GM18907 (cell line): Measurements from ENCODE around the gene GKN2.
"Not testable (repeated sequence)": the region's sequence is repeated elsewhere in the genome, so short reads cannot be mapped to it uniquely, and the experiment has no call there.

Source experiments
- ATAC-seq: cut with Tn5 transposase; IDR thresholded peaks from one replicate; pipeline ENCODE4 v1.9.1; 2021; ENCODE audit warnings: mild to moderate bottlenecking, moderate library complexity; ENCODE audit not compliant: unreplicated experiment

GKN2 gene

GRCh38 chr2:68964282-68964681, 11.6 kb upstream of the GKN2 start:
- ATAC-seq, result no peak

DNA sequence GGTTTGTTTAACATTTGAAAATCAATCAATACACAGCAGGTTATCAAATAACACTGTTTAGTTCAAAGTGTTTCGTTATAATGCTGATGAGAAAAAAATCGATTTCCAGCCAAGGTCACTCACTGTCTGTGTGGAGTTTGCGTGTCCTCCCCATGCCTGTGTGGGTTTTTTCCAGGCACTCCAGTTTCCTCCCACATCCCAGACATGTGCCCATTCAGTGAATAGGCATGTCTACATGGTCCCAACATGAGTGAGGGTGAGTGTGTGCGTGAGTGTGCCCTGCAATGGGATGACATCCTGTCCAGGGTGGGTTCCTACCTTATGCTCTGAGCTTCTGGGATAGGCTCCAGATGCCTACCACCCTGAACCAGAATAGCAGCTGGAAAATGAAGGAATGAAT, 8.7 kb upstream of the GKN2 start:
- no peak for ATAC-seq

- no peak for ATAC-seq
Observed at GRCh38 chr2:68959001-68959400, 6.3 kb upstream of the GKN2 start.

- not testable (repeated sequence) for ATAC-seq
Observed at GRCh38 chr2:68955432-68955831, 2.7 kb upstream of the GKN2 start.

- ATAC-seq, result no peak
Observed at GRCh38 chr2:68951899-68952298, 794 bp downstream of the GKN2 start.

DNA sequence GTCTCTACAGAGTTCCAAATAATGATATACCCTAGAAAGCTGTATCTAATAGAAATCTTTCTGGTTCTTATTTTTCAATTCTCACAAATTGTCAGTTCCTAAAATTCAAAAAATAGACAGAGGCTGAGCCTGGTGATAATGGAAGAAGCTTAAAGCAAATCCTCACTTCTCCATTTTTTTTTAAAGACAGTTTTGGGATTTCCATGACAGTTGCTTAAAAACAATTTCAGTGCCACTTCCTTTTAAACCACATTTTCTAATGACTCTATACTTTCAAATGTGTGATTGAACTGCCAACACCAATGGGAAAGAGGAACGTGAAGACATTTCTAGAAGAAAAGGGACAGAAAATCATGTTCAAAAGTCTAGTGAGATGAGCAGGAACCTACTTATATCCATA, 4.0 kb downstream of the GKN2 start:
- no peak for ATAC-seq

DNA sequence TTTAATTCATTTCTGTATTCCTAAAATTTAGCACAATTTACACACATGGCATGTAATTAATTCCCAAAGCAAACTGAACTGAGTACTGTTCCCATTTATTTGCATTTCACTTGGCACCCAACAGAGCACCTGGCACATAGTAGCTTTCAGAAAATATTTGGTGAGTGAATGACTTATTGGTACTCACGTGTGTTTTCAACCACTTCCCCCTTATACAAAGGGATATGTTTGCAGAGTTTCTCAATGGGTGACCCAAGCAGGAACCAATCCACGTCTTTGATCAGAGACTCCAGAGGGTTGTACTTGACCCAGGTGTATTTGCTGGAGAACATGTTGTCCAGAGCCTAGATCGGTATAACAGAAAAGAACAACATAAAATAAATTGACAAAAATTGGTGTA, 6.6 kb downstream of the GKN2 start:
- no peak for ATAC-seq

- no peak for ATAC-seq
Observed at GRCh38 chr2:68943581-68944568, 8.8 kb downstream of the GKN2 start.

- no peak for ATAC-seq
Observed at GRCh38 chr2:68942827-68943226, 9.9 kb downstream of the GKN2 start.

GRCh38 chr2:68940369-68940768, 12.3 kb downstream of the GKN2 start:
- ATAC-seq, result no peak

GRCh38 chr2:68939962-68940361, 12.7 kb downstream of the GKN2 start:
- ATAC-seq, result no peak

- ATAC-seq, result no peak
Observed at GRCh38 chr2:68938938-68939337, 13.8 kb downstream of the GKN2 start.

DNA sequence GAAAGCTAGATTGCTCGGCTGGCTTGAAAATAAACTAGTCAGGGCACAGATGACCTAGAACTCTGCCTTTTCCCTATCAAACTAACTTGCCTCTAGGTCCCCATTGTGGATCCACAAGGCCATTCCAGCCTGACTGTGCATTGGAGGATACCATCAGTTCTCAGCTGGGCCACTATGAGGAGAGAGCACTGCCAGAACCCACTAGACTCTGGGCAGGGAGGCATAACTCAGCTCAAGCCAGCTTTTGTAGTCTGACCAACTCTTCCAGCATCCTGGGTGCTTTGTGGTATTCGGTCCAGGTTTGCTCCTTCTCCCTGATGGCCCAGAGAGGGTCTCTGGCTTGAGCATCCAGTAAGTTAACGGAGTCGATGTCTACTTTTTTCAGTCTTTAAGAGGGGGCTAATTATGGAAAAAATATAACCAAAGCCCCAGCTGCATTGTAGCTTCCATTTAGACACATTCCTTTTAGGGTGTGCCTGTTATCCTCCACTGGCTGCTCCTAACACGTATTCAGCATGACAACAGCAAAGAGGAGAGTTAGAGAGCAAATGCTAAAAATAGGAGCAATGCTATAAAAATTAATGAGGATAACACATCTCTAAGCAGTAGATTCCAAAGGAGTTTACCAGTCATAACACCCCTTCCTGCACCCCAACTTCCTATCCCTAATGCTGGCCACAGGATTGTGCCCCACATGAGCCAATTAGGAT, 15.2 kb downstream of the GKN2 start:
- no peak for ATAC-seq

- no peak for ATAC-seq
Observed at GRCh38 chr2:68936889-68937288, 15.8 kb downstream of the GKN2 start.

DNA sequence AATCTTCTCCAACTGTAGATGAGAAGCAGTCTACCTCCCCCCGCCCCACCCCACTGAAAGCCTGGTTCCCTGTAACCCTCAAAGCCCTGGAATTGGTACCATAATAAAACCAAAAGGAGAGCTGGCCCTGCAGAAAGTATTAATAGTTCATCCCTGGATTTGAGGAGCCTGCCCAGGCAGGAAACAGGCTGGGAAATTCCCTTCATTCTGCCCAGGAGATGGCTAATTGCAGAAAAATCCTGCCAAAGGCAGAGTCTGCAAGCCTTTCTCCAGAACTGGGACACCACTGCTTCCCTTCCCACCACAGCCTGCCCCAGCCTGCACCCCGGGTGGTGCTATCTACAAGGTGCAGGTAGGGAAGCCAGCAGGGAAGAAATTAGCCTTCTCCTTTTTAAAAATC, 16.3 kb downstream of the GKN2 start:
- ATAC-seq, result no peak

DNA sequence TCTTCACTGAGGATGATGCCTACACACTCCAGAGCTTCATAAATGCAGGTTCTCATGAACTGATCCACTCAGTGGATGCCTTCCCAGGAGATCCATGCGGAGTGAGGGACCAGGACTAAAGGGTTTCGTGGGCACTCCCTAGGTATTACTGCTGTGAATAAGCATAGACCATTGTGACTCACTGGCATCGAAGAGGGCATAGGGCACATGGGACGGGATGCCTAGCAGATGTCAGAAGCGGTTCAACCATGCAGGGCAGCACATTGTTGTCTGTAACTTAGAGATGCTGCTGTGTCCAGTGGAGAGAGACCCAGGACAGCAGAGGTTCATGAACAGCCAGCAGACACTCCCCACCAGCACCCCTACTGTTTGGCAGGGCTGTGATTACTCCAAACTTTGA, 17.2 kb downstream of the GKN2 start:
- no peak for ATAC-seq

GRCh38 chr2:68934021-68934420, 18.7 kb downstream of the GKN2 start:
- ATAC-seq, result no peak

GRCh38 chr2:68932402-68932801, 20.3 kb downstream of the GKN2 start:
- no peak for ATAC-seq

DNA sequence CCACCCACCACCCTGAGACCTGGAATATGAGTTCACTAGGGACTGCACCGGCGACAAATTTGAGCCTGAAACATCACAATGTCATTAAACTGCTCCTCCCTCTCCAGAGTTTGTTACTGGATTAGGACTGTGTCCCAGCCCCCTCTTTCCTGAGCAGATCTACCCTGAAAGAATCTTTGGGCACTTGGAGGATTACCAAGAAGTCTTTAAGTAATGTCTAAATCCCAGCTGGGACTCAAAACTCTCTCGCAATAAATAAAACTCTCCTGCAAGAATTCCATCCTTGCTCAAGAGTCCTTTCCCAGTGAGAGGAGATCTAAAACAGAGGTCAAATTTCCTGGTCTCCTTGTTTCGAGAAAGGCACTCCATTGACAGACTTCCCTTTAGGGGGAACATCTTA, 20.9 kb downstream of the GKN2 start:
- ATAC-seq, result no peak

GRCh38 chr2:68931149-68931711, 21.5 kb downstream of the GKN2 start:
- ATAC-seq, result no peak

- no peak for ATAC-seq
Observed at GRCh38 chr2:68926796-68927195, 25.9 kb downstream of the GKN2 start.
